H1 (cell line): ENCODE data around the gene CXCL5. TPM values are rescaled to one million over a fixed set of nuclear protein-coding genes. Genes with fewer than 3 reads are reported as not detected.

Source experiments
- CTCF ChIA-PET: fragments of 300-600 bp; sonication (Branson Sonifier 250); formaldehyde crosslinking; loops from one replicate; lab custom pipeline; 2021; ENCODE audit not compliant: partially characterized antibody; lab: Charles Lee
- POLR2A ChIA-PET: fragments of 300-600 bp; sonication (Branson Sonifier 250); formaldehyde crosslinking; loops from one replicate; lab custom pipeline; 2021; ENCODE audit warnings: inconsistent platforms; ENCODE audit not compliant: partially characterized antibody; lab: Charles Lee
- DNase-seq, 2 experiments: peaks; one replicate each; pipeline versions ENCODE4 v3.0.0 to v3.0.0-alpha.2; 2010 to 2022; ENCODE audit warnings: low spot score in 2 of 2, low read depth in 1 of 2, mixed read lengths in 1 of 2
- FAIRE-seq: peaks from 2 replicates; lab custom pipeline; 2011; peaks lifted over from hg19 to GRCh38; lab: Jason Lieb, UNC
- H2AFZ ChIP-seq: 2 replicates; pipeline ENCODE4 v1.8.1; 2012; ENCODE audit warnings: low read length, inconsistent platforms
- H2AK5ac ChIP-seq: 2 replicates; pipeline ENCODE4 v1.6.1; 2013; ENCODE audit warnings: low read depth, low read length
- H2BK120ac ChIP-seq: replicated peaks from 2 replicates; pipeline ENCODE3; 2013; ENCODE audit warnings: low read depth, low read length, inconsistent platforms
- H2BK12ac ChIP-seq: 2 replicates; pipeline ENCODE4 v1.6.1; 2013; ENCODE audit warnings: low read depth, low read length
- H2BK15ac ChIP-seq: 2 replicates; pipeline ENCODE4 v1.6.1; 2013; ENCODE audit warnings: low read length
- H2BK20ac ChIP-seq: 2 replicates; pipeline ENCODE4 v1.6.1; 2013; ENCODE audit warnings: low read length
- H2BK5ac ChIP-seq: 2 replicates; pipeline ENCODE4 v1.6.1; 2013; ENCODE audit warnings: low read depth, low read length
- H3K14ac ChIP-seq: 2 replicates; pipeline ENCODE4 v1.6.1; 2013; ENCODE audit warnings: inconsistent platforms; ENCODE audit not compliant: insufficient read length
- H3K18ac ChIP-seq: 2 replicates; pipeline ENCODE4 v1.6.1; 2013; ENCODE audit warnings: low read length; ENCODE audit errors: extremely low read depth
- H3K23ac ChIP-seq: 2 replicates; pipeline ENCODE4 v1.6.1; 2013; ENCODE audit warnings: inconsistent platforms; ENCODE audit not compliant: insufficient read length
- H3K23me2 ChIP-seq: 2 replicates; pipeline ENCODE4 v1.6.1; 2013; ENCODE audit warnings: low read depth, low read length
- H3K27ac ChIP-seq: 2 replicates; pipeline ENCODE4 v1.6.1; 2011; ENCODE audit warnings: low read depth, low read length, inconsistent platforms
- H3K27me3 ChIP-seq, 4 experiments: replicated peaks in 1 of 4; 1 replicate in 1 of 4; 2 replicates in 3 of 4; pipeline versions ENCODE4 v1.6.1 to v1.8.1; 2011 to 2013; ENCODE audit warnings: low read length in 3 of 4, mild to moderate bottlenecking in 3 of 4, inconsistent platforms in 2 of 4, mixed read lengths in 2 of 4, moderate library complexity in 1 of 4; ENCODE audit not compliant: control insufficient read depth in 3 of 4, insufficient read depth in 3 of 4; ENCODE audit errors: extremely low read depth in 1 of 4
- H3K36me3 ChIP-seq, 4 experiments: 2 replicates each; pipeline versions ENCODE4 v1.6.1 to v1.8.1; 2011 to 2013; ENCODE audit warnings: mild to moderate bottlenecking in 4 of 4, low read length in 3 of 4, moderate library complexity in 2 of 4, control low read depth in 1 of 4, inconsistent platforms in 1 of 4; ENCODE audit not compliant: insufficient read depth in 4 of 4, control insufficient read depth in 2 of 4
- H3K4ac ChIP-seq: replicated peaks from 2 replicates; pipeline ENCODE3; 2013; ENCODE audit warnings: low read length, low read depth, mixed read lengths, inconsistent platforms; ENCODE audit not compliant: insufficient read length
- H3K4me1 ChIP-seq, 4 experiments: replicated peaks in 1 of 4; 1 replicate in 1 of 4; 2 replicates in 3 of 4; pipeline versions ENCODE4 v1.6.1 to v1.8.1; 2011 to 2013; ENCODE audit warnings: low read length in 3 of 4, inconsistent platforms in 2 of 4, mixed read lengths in 1 of 4; ENCODE audit not compliant: insufficient read depth in 4 of 4, control insufficient read depth in 3 of 4
- H3K4me2 ChIP-seq, 2 experiments: 2 replicates each; pipeline versions ENCODE4 v1.6.1 to v1.8.1; 2011 to 2013; ENCODE audit warnings: low read depth in 2 of 2, low read length in 2 of 2, control low read depth in 1 of 2, inconsistent platforms in 1 of 2, mild to moderate bottlenecking in 1 of 2; ENCODE audit not compliant: insufficient read depth in 1 of 2
- H3K4me3 ChIP-seq, 4 experiments: fragments of 200-600, 300-600 bp in 1 of 4; sonication (generic), shearing (Covaris generic), sonication (Bioruptor Twin) in 1 of 4; 2 replicates each; pipeline versions ENCODE4 v1.5.1 to v1.8.1; 2011 to 2016; ENCODE audit warnings: low read length in 4 of 4, low read depth in 3 of 4, control low read depth in 2 of 4, inconsistent platforms in 2 of 4, mild to moderate bottlenecking in 2 of 4, mixed read lengths in 1 of 4, moderate library complexity in 1 of 4; ENCODE audit not compliant: insufficient read depth in 2 of 4; ENCODE audit errors: extremely low read depth in 1 of 4
- H3K56ac ChIP-seq: replicated peaks from 2 replicates; pipeline ENCODE3; 2013; ENCODE audit warnings: low read depth, mild to moderate bottlenecking, mixed read lengths, low read length, inconsistent platforms; ENCODE audit not compliant: insufficient read length
- H3K79me1 ChIP-seq: 2 replicates; pipeline ENCODE4 v1.6.1; 2013; ENCODE audit warnings: low read depth, low read length, control low read depth
- H3K79me2 ChIP-seq, 2 experiments: 2 replicates each; pipeline versions ENCODE4 v1.6.1 to v1.8.1; 2012 to 2013; ENCODE audit warnings: low read length in 2 of 2, mild to moderate bottlenecking in 2 of 2, inconsistent platforms in 1 of 2; ENCODE audit not compliant: insufficient read depth in 2 of 2, control insufficient read depth in 1 of 2
- H3K9ac ChIP-seq, 4 experiments: replicated peaks in 1 of 4; 1 replicate in 1 of 4; 2 replicates in 3 of 4; pipeline versions ENCODE4 v1.6.1 to v1.8.1; 2011 to 2013; ENCODE audit warnings: low read depth in 3 of 4, low read length in 3 of 4, control low read depth in 2 of 4, mild to moderate bottlenecking in 2 of 4, moderate library complexity in 2 of 4, inconsistent platforms in 1 of 4; ENCODE audit errors: extremely low read depth in 1 of 4
- H3K9me3 ChIP-seq, 2 experiments: 2 replicates each; pipeline versions ENCODE4 v1.6.1 to v1.8.1; 2012 to 2013; ENCODE audit warnings: mild to moderate bottlenecking in 2 of 2, moderate library complexity in 2 of 2, control low read depth in 1 of 2, inconsistent platforms in 1 of 2, low read depth in 1 of 2, low read length in 1 of 2, mixed read lengths in 1 of 2; ENCODE audit not compliant: insufficient read depth in 2 of 2
- H4K20me1 ChIP-seq, 2 experiments: replicated peaks in 1 of 2; 2 replicates each; pipeline versions ENCODE3 to v1.8.1; 2011 to 2013; ENCODE audit warnings: inconsistent platforms in 2 of 2, low read length in 2 of 2, mild to moderate bottlenecking in 1 of 2; ENCODE audit not compliant: insufficient read depth in 2 of 2, control insufficient read depth in 1 of 2
- H4K5ac ChIP-seq: 2 replicates; pipeline ENCODE4 v1.6.1; 2013; ENCODE audit warnings: low read length, low read depth, mixed read lengths, inconsistent platforms; ENCODE audit not compliant: insufficient read length
- H4K8ac ChIP-seq: 2 replicates; pipeline ENCODE4 v1.8.0; 2013; ENCODE audit warnings: mild to moderate bottlenecking, moderate library complexity, low read length, inconsistent platforms; ENCODE audit not compliant: insufficient read depth; ENCODE audit errors: extremely low read depth
- H4K91ac ChIP-seq: replicated peaks from 2 replicates; pipeline ENCODE3; 2013; ENCODE audit warnings: low read length, mixed read lengths, inconsistent platforms; ENCODE audit not compliant: insufficient read length
- BACH1 ChIP-seq: IDR thresholded peaks from 2 replicates; pipeline ENCODE4 v1.6.1; 2012; ENCODE audit warnings: low read length, improper control_type of control experiment
- BRCA1 ChIP-seq: IDR thresholded peaks from 2 replicates; pipeline ENCODE4 v1.6.1; 2012; ENCODE audit warnings: low read depth, low read length, improper control_type of control experiment
- CBX5 ChIP-seq: fragments of 300-800, 300-1000 bp; sonication (generic); IDR thresholded peaks from 2 replicates; pipeline ENCODE4 v1.7.1; 2016; ENCODE audit warnings: antibody characterized with exemption, low read length, low read depth
- CBX8 ChIP-seq: fragments of 300-800, 300-1000 bp; sonication (generic); IDR thresholded peaks from 2 replicates; pipeline ENCODE4 v1.7.1; 2016; ENCODE audit warnings: low read depth, low read length, borderline replicate concordance
- CHD2 ChIP-seq: IDR thresholded peaks from 2 replicates; pipeline ENCODE4 v1.6.1; 2012; ENCODE audit warnings: low read length, improper control_type of control experiment
- E2F6 ChIP-seq: IDR thresholded peaks from 2 replicates; pipeline ENCODE4 v1.6.1; 2012; ENCODE audit warnings: inconsistent platforms
- GTF2F1 ChIP-seq: IDR thresholded peaks from 2 replicates; pipeline ENCODE4 v1.6.1; 2012; ENCODE audit warnings: low read depth, low read length, improper control_type of control experiment, borderline replicate concordance
- HDAC6 ChIP-seq: IDR thresholded peaks from one replicate; pipeline ENCODE4 v1.7.1; 2012; ENCODE audit warnings: low read depth, mild to moderate bottlenecking, inconsistent platforms, low read length, moderate library complexity
- MAX ChIP-seq: IDR thresholded peaks from 2 replicates; pipeline ENCODE4 v1.6.1; 2012; ENCODE audit warnings: inconsistent platforms
- RAD21 ChIP-seq, 2 experiments: IDR thresholded peaks in 1 of 2; conservative IDR thresholded peaks in 1 of 2; 2 replicates each; pipeline ENCODE4 v1.6.1; 2011; ENCODE audit warnings: low read depth in 2 of 2, low read length in 2 of 2, improper control_type of control experiment in 1 of 2, inconsistent platforms in 1 of 2, mild to moderate bottlenecking in 1 of 2, moderate library complexity in 1 of 2
- RNF2 ChIP-seq: fragments of 200-900, 300-1000 bp; sonication (generic); IDR thresholded peaks from 2 replicates; pipeline ENCODE4 v1.7.1; 2016; ENCODE audit warnings: borderline replicate concordance, low read depth, mild to moderate bottlenecking, antibody characterized with exemption, low read length; ENCODE audit not compliant: poor library complexity, severe bottlenecking; ENCODE audit errors: missing control alignments
- SUZ12 ChIP-seq: fragments of 200-600 bp; sonication (generic); IDR thresholded peaks from 2 replicates; pipeline ENCODE4 v1.6.1; 2012; ENCODE audit warnings: mild to moderate bottlenecking, inconsistent platforms, low read length, moderate library complexity, mixed read lengths
- YY1 ChIP-seq: IDR thresholded peaks from 2 replicates; pipeline ENCODE4 v1.6.1; 2011; ENCODE audit warnings: low read depth, mild to moderate bottlenecking, low read length
- polyA plus RNA-seq, 7 experiments: library from polyadenylated mRNA; depleted of rRNA in 3 of 7; stranded (reverse) in 5 of 7; unstranded in 2 of 7; fragments of >200 nt in 5 of 7; fragments of 200-250 nt in 2 of 7; gene quantifications; 1 replicate in 5 of 7; 2 replicates in 1 of 7; 4 replicates in 1 of 7; pipeline versions ENCODE4 v1.2.1 to v1.2.3, GENCODE V29; 2011 to 2013; ENCODE audit warnings: missing spikeins in 2 of 7, mixed read lengths in 2 of 7
- total RNA-seq: library from RNA; stranded (reverse); fragmentation: NEBNext Ultra II Directional; extraction: Animal tissue kit (Norgen Biotek cat#: 25700); gene quantifications from 2 replicates; pipeline ENCODE4 v1.2.1, GENCODE V29; 2021
- TF ChIP-seq, protein P1 (sequence below): IDR thresholded peaks from 2 replicates; pipeline ENCODE4 v1.6.1; 2011; ENCODE audit warnings: low read depth, mild to moderate bottlenecking, low read length; ENCODE audit not compliant: insufficient read depth

Gene CXCL5
- total and polyA plus RNA-seq, 2 of the 8 experiments (the other 6 are each of a cell fraction or from before 2014, with no cell fraction given) = 10.9 to 15.6 TPM

- H3K27me3 ChIP-seq = no peaks in the 10 kb centered on the region
- H3K56ac ChIP-seq = no peak overlapping the region
- no peaks in the 10 kb centered on the region for H3K79me1 ChIP-seq
- H3K9me3 ChIP-seq = no peaks in the 10 kb centered on the region
- H3K4me3 ChIP-seq = no peak overlapping the region
- H2BK15ac ChIP-seq = no peak overlapping the region
- no peak overlapping the region for H3K18ac ChIP-seq
- peaks cover 2% of the 10 kb centered on the region; the same call in 1 of the 2 replicates for H3K23me2 ChIP-seq
- no peak overlapping the region for H2BK5ac ChIP-seq
- FAIRE-seq (no peak), DNase-seq (no peak)
- H2AK5ac ChIP-seq = no peak overlapping the region
- H3K23ac ChIP-seq = no peak overlapping the region
- H4K5ac ChIP-seq = no peak overlapping the region
- no peak overlapping the region for H3K4ac ChIP-seq
- no peak overlapping the region for H3K14ac ChIP-seq
- H2AFZ ChIP-seq = no peak overlapping the region
- CTCF ChIA-PET = no interaction called here
- no peaks in the 10 kb centered on the region for H4K20me1 ChIP-seq
- H3K27ac ChIP-seq = no peak overlapping the region
- H3K79me2 ChIP-seq = no peaks in the 10 kb centered on the region
- no peak overlapping the region for H3K4me2 ChIP-seq
- H3K9ac ChIP-seq = no peak overlapping the region
- H3K36me3 ChIP-seq = no peaks in the 10 kb centered on the region; a peak in 1 of 8 replicates
- H2BK20ac ChIP-seq = no peak overlapping the region
- POLR2A ChIA-PET = no interaction called here
- H3K4me1 ChIP-seq = peaks cover 0 to 6% (median 2%) of the 10 kb centered on the region in 4 experiments; a peak in 3 of 7 replicates
- H2BK120ac ChIP-seq = no peak overlapping the region
- H4K8ac ChIP-seq = no peak overlapping the region
- no peak overlapping the region for H2BK12ac ChIP-seq
- no peak overlapping the region for H4K91ac ChIP-seq
- TF ChIP-seq YY1 (no peak), E2F6 (no peak), HDAC6 (no peak), BRCA1 (no peak), SUZ12 (no peak), CBX8 (no peak), CHD2 (no peak), BACH1 (no peak), CBX5 (no peak), MAX (no peak), GTF2F1 (no peak), RAD21 (IDR thresholded peaks at IDR 0.05 in 1 of 2, conservative IDR thresholded peaks at IDR 0.05 in 1 of 2; ENCODE audit: low read depth in 2 of 2, low read length in 2 of 2) (no peak), RNF2 (no peak)
- TF ChIP-seq, protein P1, sequence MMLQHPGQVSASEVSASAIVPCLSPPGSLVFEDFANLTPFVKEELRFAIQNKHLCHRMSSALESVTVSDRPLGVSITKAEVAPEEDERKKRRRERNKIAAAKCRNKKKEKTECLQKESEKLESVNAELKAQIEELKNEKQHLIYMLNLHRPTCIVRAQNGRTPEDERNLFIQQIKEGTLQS = no peak
These were observed 35.3 kb upstream of the CXCL5 start for GRCh38 chr4:74033739-74034138.
